ENCODE results near the gene CYP4A22. TPM values are rescaled to one million over a fixed set of nuclear protein-coding genes. Genes with fewer than 3 reads are reported as not detected.
A peak's percentile ranks its signal among the peaks of the same experiment; 100 is the strongest.
"Not testable (repeated sequence)": the region's sequence is repeated elsewhere in the genome, so short reads cannot be mapped to it uniquely, and the experiment has no call there.

The CYP4A22 gene
- total and polyA plus RNA-seq, 2 donors from 2014 or later = 4.1 to 108 TPM

DNA sequence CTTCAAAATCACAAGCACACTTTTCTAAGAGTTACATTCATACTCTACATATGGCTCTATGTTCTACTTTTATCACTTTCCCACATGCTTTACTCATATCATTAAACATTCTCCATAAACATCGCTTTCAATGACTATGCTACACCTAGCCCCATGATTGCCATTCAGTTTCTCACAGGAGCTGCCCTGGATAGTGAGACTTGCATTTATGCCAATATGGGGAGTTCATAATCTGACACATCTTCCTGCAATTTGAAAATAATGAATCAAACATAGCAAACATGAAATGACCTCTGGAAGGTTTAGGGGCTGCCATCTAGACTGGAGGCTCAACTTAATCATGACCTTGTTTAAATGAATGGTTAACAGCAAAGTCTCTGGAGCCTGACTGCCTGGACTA, 9.0 kb upstream of the CYP4A22 start:
- Histone ChIP-seq H3K36me3 (ENCODE audit: control insufficient read depth in 2 of 3, insufficient read depth in 3 of 3, low read length in 3 of 3) (no peaks in the 10 kb centered on the region), H3K4me3 (ENCODE audit: low read length in 3 of 3) (no peak overlapping the region), H3K9ac (ENCODE audit: low read length in 3 of 3) (no peak overlapping the region), H3K27me3 (ENCODE audit: control insufficient read depth, insufficient read depth, low read length) (no peaks in the 10 kb centered on the region), H3K4me1 (ENCODE audit: control insufficient read depth in 2 of 3, insufficient read depth in 2 of 3, low read depth in 1 of 3, low read length in 3 of 3) (peaks cover 0 to 5% (median 0%) of the 10 kb centered on the region in 3 donors), H3K9me3 (ENCODE audit: control insufficient read depth in 2 of 3, insufficient read depth in 1 of 3, low read length in 3 of 3) (no peaks in the 10 kb centered on the region), H3K27ac (ENCODE audit: low read depth in 2 of 2, low read length in 2 of 2) (peak overlapping the region; percentile 63 to 75)
- TF ChIP-seq, protein P1, sequence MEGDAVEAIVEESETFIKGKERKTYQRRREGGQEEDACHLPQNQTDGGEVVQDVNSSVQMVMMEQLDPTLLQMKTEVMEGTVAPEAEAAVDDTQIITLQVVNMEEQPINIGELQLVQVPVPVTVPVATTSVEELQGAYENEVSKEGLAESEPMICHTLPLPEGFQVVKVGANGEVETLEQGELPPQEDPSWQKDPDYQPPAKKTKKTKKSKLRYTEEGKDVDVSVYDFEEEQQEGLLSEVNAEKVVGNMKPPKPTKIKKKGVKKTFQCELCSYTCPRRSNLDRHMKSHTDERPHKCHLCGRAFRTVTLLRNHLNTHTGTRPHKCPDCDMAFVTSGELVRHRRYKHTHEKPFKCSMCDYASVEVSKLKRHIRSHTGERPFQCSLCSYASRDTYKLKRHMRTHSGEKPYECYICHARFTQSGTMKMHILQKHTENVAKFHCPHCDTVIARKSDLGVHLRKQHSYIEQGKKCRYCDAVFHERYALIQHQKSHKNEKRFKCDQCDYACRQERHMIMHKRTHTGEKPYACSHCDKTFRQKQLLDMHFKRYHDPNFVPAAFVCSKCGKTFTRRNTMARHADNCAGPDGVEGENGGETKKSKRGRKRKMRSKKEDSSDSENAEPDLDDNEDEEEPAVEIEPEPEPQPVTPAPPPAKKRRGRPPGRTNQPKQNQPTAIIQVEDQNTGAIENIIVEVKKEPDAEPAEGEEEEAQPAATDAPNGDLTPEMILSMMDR (IDR thresholded peaks at IDR 0.05; ENCODE audit: borderline replicate concordance, extremely low read depth, insufficient read depth) = no peak
- DNase-seq = no peak
- FAIRE-seq = no peak
- intact Hi-C loops (cut with DNase I) = no loop called here

DNA sequence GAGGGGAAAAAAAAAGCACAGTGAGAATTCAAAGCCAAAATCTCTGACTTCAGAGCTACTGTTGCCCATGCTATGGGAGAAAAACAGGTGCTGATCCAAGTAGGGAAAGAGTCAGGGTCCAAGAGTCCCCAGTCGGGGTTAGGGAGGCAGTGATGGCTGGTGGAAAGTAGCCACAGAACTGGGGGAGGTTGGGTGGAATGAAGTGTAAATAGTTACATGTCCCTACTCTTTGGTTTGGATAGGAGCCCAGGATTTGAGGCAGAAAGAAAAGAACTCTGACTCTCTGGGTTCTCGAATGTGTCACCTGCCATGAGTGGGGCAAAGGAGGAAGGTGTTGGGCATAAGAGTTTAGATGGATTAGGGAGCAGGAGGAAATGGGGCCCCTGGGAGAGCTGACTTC, 8.4 kb upstream of the CYP4A22 start:
- H3K36me3 ChIP-seq (ENCODE audit: control insufficient read depth in 2 of 3, insufficient read depth in 3 of 3, low read length in 3 of 3); H3K4me3 ChIP-seq (ENCODE audit: low read length in 3 of 3); intact Hi-C loops (cut with DNase I): not testable (repeated sequence)

DNA sequence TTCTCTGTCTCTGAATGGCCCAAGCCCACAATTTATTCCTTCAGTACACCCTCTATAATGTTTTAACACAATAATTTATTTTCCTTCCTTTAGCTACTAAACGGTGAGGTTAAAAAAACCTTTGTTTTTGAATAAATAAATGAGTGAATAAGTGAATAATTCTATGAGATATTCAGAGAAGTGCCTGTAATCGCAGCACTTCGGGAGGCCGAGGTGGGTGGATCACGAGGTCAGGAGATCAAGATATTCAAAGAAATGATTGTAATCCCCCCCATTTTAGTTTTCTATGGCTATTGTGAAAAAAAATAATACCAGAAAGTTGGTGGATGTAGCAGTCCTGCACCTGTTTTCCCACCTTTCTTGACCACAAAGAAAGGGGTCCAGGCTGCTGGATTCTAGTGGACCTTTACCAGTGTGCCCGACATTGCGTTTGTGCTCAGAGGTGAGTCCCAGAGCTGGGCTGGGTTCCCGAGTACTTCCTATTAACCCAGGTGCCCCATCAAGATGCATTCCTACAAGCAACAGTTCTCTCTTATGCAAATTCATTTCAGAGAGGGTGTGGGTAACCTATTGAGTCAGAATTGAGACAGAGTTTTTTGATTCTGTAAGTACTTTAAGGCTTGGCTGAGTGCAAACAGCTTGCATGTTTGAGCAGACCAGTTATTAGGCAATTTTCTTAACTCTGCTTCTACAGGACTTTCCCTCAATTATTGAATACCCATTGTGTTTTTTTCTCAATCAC, 7.6 kb upstream of the CYP4A22 start:
- H3K9me3 ChIP-seq (ENCODE audit: control insufficient read depth in 2 of 3, insufficient read depth in 1 of 3, low read length in 3 of 3); FAIRE-seq; DNase-seq; intact Hi-C loops (cut with DNase I); H3K27ac ChIP-seq (ENCODE audit: low read depth in 2 of 2, low read length in 2 of 2); H3K4me1 ChIP-seq (ENCODE audit: control insufficient read depth in 2 of 3, insufficient read depth in 2 of 3, low read depth in 1 of 3, low read length in 3 of 3); H3K4me3 ChIP-seq (ENCODE audit: low read length in 3 of 3); H3K36me3 ChIP-seq (ENCODE audit: control insufficient read depth in 2 of 3, insufficient read depth in 3 of 3, low read length in 3 of 3); H3K9ac ChIP-seq (ENCODE audit: low read length in 3 of 3); H3K27me3 ChIP-seq (ENCODE audit: control insufficient read depth, insufficient read depth, low read length): not testable (repeated sequence)

More for the DNA sequence above, 8.4 kb upstream of the CYP4A22 start:
- H3K27ac ChIP-seq (ENCODE audit: low read depth in 2 of 2, low read length in 2 of 2) = peak overlapping the region; percentile 63 to 75
- not testable (repeated sequence) for H3K9me3 ChIP-seq (ENCODE audit: control insufficient read depth in 2 of 3, insufficient read depth in 1 of 3, low read length in 3 of 3); H3K27me3 ChIP-seq (ENCODE audit: control insufficient read depth, insufficient read depth, low read length); DNase-seq; H3K9ac ChIP-seq (ENCODE audit: low read length in 3 of 3); H3K4me1 ChIP-seq (ENCODE audit: control insufficient read depth in 2 of 3, insufficient read depth in 2 of 3, low read depth in 1 of 3, low read length in 3 of 3)
- peak; percentile 80 for FAIRE-seq

DNA sequence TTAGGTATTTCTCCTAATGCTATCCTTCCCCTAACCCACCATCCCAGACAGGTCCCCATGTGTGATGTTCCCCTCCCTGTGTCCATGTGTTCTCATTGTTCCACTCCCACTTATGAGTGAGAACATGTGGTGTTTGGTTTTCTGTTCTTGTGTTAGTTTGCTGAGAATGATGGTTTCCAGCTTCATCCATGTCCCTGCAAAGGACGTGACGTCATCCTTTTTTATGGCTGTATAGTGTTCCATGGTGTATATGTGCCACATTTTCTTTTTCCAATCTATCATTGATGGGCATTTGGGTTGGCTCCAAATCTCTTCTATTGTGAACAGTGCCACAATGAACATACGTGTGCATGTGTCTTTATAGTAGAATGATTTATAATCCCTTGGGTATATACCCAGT, 4.6 kb upstream of the CYP4A22 start:
- H3K27me3 ChIP-seq (ENCODE audit: control insufficient read depth, insufficient read depth, low read length); FAIRE-seq; DNase-seq; H3K9ac ChIP-seq (ENCODE audit: low read length in 3 of 3); intact Hi-C loops (cut with DNase I); H3K4me1 ChIP-seq (ENCODE audit: control insufficient read depth in 2 of 3, insufficient read depth in 2 of 3, low read depth in 1 of 3, low read length in 3 of 3); H3K4me3 ChIP-seq (ENCODE audit: low read length in 3 of 3); H3K9me3 ChIP-seq (ENCODE audit: control insufficient read depth in 2 of 3, insufficient read depth in 1 of 3, low read length in 3 of 3); H3K36me3 ChIP-seq (ENCODE audit: control insufficient read depth in 2 of 3, insufficient read depth in 3 of 3, low read length in 3 of 3); H3K27ac ChIP-seq (ENCODE audit: low read depth in 2 of 2, low read length in 2 of 2): not testable (repeated sequence)

DNA sequence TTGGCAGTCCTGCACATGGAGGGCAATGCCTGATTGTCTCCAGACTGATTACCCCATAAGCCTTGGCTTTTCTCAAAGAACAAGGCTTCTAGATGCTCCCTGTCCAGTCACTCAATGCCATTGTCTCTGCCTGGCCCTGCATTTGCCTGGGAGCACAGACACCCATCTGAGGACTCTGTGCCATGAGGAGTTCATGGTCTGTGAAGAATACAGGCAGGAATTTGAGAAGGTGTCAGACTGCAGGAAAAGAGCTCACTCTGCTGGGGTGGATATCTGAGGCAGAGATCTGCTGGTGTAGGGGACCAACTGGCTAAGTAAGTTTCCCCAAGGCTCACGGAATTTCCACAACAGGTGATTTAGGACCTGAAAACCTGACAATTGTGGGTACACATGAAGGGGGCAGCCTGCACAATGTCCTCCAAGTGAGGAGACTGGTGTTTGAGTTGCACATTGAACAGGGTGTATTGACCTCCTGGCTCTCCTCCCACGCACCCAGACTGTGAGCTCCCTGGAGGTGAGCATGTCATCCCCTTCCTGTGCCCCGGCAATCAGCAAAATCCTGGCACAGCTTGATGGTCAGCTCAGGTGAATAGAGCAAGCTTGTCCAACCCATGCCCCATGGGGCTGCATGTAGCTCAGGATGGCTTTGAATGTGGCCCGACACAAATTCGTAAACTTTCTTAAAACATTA, 829 bp downstream of the CYP4A22 start:
- Histone ChIP-seq H3K36me3 (ENCODE audit: control insufficient read depth in 2 of 3, insufficient read depth in 3 of 3, low read length in 3 of 3) (no peaks in the 10 kb centered on the region), H3K4me1 (ENCODE audit: control insufficient read depth in 2 of 3, insufficient read depth in 2 of 3, low read depth in 1 of 3, low read length in 3 of 3) (no peaks in the 10 kb centered on the region), H3K27ac (ENCODE audit: low read depth in 2 of 2, low read length in 2 of 2) (no peak overlapping the region), H3K9me3 (ENCODE audit: control insufficient read depth in 2 of 3, insufficient read depth in 1 of 3, low read length in 3 of 3) (no peaks in the 10 kb centered on the region), H3K9ac (ENCODE audit: low read length in 3 of 3) (no peak overlapping the region), H3K4me3 (ENCODE audit: low read length in 3 of 3) (no peak overlapping the region), H3K27me3 (ENCODE audit: control insufficient read depth, insufficient read depth, low read length) (no peaks in the 10 kb centered on the region)
- FAIRE-seq = no peak
- DNase-seq = no peak
- TF ChIP-seq, protein P1 (IDR thresholded peaks at IDR 0.05; ENCODE audit: borderline replicate concordance, extremely low read depth, insufficient read depth) = no peak
- intact Hi-C loops (cut with DNase I) = no loop called here

DNA sequence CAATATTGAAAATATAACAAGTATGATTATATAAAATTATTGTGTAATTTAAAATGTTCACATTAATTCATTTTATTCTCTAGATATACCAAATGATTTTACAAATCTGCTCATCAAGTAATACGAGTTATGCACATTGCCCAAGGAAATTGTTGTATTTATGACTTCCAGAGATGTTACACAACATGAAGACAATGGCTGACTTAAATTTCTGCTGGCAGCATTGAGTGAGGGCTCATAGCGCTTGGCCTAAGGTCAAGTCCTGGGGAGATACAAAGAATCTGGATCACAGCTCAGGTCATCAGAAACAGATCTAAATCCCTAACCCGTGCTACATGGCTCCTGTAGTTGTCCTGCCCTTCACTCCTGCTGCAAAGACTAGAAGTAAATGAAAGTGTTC, 3.1 kb downstream of the CYP4A22 start:
- not testable (repeated sequence) for H3K27me3 ChIP-seq (ENCODE audit: control insufficient read depth, insufficient read depth, low read length); FAIRE-seq

More for the DNA sequence above, 3.1 kb downstream of the CYP4A22 start:
- H3K9me3 ChIP-seq (ENCODE audit: control insufficient read depth in 2 of 3, insufficient read depth in 1 of 3, low read length in 3 of 3); H3K4me3 ChIP-seq (ENCODE audit: low read length in 3 of 3); DNase-seq; H3K36me3 ChIP-seq (ENCODE audit: control insufficient read depth in 2 of 3, insufficient read depth in 3 of 3, low read length in 3 of 3); H3K27ac ChIP-seq (ENCODE audit: low read depth in 2 of 2, low read length in 2 of 2); H3K4me1 ChIP-seq (ENCODE audit: control insufficient read depth in 2 of 3, insufficient read depth in 2 of 3, low read depth in 1 of 3, low read length in 3 of 3); H3K9ac ChIP-seq (ENCODE audit: low read length in 3 of 3); intact Hi-C loops (cut with DNase I): not testable (repeated sequence)
